NCI-H2196 treated with DMSO at 0.1 percent for 48 hours (cell line): ENCODE results near the gene NDFIP1.
"Not testable (repeated sequence)": the region's sequence is repeated elsewhere in the genome, so short reads cannot be mapped to it uniquely, and the experiment has no call there.

Experiments used
- DNase-seq: peaks from one replicate; lab custom pipeline; 2025; ENCODE audit not compliant: unreplicated experiment; lab: John Stamatoyannopoulos, UW

NDFIP1 gene

GRCh38 chr5:142108432-142109330, at the start of gene NDFIP1:
TSS of gene NDFIP1 (plus strand) at chr5:142108779. CDS start at chr5:142108975, 196 bp downstream.
- peak; percentile 61 for DNase-seq

GRCh38 chr5:142059304-142059940, 49.2 kb upstream of the NDFIP1 start:
- no peak for DNase-seq

- DNase-seq: no peak
These were observed 45.2 kb upstream of the NDFIP1 start for GRCh38 chr5:142063376-142063775.

GRCh38 chr5:142063878-142064331, 44.7 kb upstream of the NDFIP1 start:
- DNase-seq: peak; percentile 90

GRCh38 chr5:142065273-142065672, 43.3 kb upstream of the NDFIP1 start:
- peak; percentile 67 for DNase-seq

GRCh38 chr5:142069606-142070399, 38.8 kb upstream of the NDFIP1 start:
- DNase-seq: no peak

- DNase-seq: no peak
These were observed 37.8 kb upstream of the NDFIP1 start for GRCh38 chr5:142070734-142071133.

GRCh38 chr5:142072488-142072887, 36.1 kb upstream of the NDFIP1 start:
- no peak for DNase-seq

GRCh38 chr5:142073362-142073988, 35.1 kb upstream of the NDFIP1 start:
- DNase-seq: no peak

- DNase-seq: no peak
These were observed 34.6 kb upstream of the NDFIP1 start for GRCh38 chr5:142074006-142074405.

GRCh38 chr5:142078221-142078620, 30.4 kb upstream of the NDFIP1 start:
- no peak for DNase-seq

- no peak for DNase-seq
These were observed 29.9 kb upstream of the NDFIP1 start for GRCh38 chr5:142078706-142079105.

- no peak for DNase-seq
These were observed 29.3 kb upstream of the NDFIP1 start for GRCh38 chr5:142079306-142079721.

GRCh38 chr5:142080248-142080647, 28.3 kb upstream of the NDFIP1 start:
- no peak for DNase-seq

GRCh38 chr5:142082182-142082781, 26.3 kb upstream of the NDFIP1 start:
- no peak for DNase-seq

GRCh38 chr5:142086229-142086628, 22.4 kb upstream of the NDFIP1 start:
- DNase-seq: no peak

GRCh38 chr5:142086679-142087078, 21.9 kb upstream of the NDFIP1 start:
- no peak for DNase-seq

GRCh38 chr5:142087920-142088679, 20.5 kb upstream of the NDFIP1 start:
- DNase-seq: no peak

- not testable (repeated sequence) for DNase-seq
These were observed 19.6 kb upstream of the NDFIP1 start for GRCh38 chr5:142088855-142089479.
